AG09319 (cell line): Measurements from ENCODE around the gene CENPP.
A peak's percentile ranks its signal among the peaks of the same experiment; 100 is the strongest.

Experiments
- DNase-seq: peaks from one replicate; pipeline ENCODE4 v3.0.0-alpha.2; 2010; ENCODE audit warnings: low read depth; ENCODE audit errors: extremely low read depth
- TF ChIP-seq, protein P1 (sequence below): IDR thresholded peaks from 2 replicates; pipeline ENCODE4 v1.5.1; 2011; ENCODE audit warnings: low read depth, mild to moderate bottlenecking, inconsistent platforms, low read length, moderate library complexity

CENPP gene

GRCh38 chr9:92626484-92626883 is 300.7 kb downstream of the CENPP start:
- no peak for DNase-seq
- TF ChIP-seq, protein P1, sequence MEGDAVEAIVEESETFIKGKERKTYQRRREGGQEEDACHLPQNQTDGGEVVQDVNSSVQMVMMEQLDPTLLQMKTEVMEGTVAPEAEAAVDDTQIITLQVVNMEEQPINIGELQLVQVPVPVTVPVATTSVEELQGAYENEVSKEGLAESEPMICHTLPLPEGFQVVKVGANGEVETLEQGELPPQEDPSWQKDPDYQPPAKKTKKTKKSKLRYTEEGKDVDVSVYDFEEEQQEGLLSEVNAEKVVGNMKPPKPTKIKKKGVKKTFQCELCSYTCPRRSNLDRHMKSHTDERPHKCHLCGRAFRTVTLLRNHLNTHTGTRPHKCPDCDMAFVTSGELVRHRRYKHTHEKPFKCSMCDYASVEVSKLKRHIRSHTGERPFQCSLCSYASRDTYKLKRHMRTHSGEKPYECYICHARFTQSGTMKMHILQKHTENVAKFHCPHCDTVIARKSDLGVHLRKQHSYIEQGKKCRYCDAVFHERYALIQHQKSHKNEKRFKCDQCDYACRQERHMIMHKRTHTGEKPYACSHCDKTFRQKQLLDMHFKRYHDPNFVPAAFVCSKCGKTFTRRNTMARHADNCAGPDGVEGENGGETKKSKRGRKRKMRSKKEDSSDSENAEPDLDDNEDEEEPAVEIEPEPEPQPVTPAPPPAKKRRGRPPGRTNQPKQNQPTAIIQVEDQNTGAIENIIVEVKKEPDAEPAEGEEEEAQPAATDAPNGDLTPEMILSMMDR: no peak

DNA sequence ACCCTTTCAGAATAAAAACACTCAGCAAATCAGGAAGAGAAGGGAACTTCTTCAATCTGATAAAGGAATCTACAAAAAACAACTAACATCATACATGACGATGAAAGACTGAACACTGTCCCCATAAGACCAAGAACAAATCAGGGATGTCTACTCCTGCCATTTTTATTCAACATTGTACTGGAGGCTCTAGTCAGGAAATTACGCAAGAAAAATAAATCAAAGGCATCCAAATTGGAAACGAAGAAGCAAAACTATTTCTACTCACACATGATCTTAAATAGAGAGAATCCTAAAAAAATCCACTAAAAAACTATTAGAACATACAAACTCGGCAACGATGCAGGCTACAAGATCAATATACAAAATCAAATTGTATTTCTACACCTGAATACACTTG is 301.9 kb downstream of the CENPP start:
- no peak for DNase-seq
- TF ChIP-seq, protein P1: no peak

DNA sequence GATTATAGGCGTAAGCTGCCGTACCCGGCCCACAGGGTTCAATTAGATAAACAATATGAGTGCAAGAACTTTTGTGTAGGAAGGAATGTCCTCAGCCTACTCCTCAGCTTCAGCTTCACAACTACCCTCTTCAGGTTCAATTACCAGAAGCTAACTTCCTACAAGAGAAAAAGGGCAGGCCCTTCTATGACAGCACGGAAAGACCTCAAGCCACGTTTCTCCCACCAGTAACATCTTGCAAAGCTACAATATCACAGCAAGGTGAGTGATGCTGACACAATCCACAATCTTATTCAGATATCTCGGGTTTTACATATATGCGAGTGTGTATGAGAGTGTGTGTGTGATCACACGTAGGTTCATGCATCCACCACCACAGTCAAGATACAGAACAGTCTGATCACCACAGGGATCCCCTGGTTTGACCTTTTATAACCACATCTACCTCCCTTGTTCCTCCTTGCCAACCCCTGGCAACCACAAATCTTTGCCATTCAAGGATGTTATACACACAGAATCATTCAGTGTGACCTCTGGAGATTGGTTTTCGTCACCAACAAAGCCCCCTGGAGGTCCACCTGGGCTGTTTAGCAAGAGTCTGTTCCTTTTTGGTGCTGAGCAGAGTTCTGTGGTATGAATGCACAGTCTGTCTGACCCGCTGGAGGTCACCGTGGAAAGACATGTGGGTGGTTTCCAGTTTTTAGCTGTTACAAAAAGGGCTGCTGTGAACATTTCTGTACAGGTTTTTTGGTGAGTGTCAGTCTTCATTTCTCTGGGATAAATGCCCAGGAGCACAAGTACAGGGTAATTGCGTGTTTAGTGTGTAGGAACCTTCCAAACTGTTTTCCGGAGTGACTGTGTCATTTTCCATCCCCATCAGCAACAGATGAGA is 305.9 kb downstream of the CENPP start:
- DNase-seq: no peak
- TF ChIP-seq, protein P1: no peak

DNA sequence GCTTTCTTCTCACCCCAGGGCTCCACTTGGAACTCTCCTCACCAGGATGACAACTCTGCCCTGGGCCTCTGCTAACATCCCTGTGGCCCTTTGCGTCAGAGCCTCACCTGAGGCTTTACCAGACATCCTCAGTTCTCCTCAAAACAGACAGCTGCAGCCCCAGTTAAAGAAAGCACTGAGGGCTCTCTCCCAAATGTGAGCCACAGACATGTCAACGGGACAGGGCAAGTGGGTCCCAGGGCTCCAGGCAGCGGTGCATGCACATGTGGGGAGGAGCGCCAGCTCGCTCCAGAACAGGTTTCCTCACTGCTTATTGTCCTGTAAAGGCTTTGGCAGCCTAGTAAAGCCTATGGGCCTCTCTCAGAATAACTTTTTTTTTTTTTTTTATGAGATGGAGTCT is 306.9 kb downstream of the CENPP start:
- TF ChIP-seq, protein P1: no peak

GRCh38 chr9:92633614-92634278 is 308.0 kb downstream of the CENPP start:
- no peak for DNase-seq
- TF ChIP-seq, protein P1: no peak

More for the DNA sequence above, 306.9 kb downstream of the CENPP start:
- DNase-seq: no peak

DNA sequence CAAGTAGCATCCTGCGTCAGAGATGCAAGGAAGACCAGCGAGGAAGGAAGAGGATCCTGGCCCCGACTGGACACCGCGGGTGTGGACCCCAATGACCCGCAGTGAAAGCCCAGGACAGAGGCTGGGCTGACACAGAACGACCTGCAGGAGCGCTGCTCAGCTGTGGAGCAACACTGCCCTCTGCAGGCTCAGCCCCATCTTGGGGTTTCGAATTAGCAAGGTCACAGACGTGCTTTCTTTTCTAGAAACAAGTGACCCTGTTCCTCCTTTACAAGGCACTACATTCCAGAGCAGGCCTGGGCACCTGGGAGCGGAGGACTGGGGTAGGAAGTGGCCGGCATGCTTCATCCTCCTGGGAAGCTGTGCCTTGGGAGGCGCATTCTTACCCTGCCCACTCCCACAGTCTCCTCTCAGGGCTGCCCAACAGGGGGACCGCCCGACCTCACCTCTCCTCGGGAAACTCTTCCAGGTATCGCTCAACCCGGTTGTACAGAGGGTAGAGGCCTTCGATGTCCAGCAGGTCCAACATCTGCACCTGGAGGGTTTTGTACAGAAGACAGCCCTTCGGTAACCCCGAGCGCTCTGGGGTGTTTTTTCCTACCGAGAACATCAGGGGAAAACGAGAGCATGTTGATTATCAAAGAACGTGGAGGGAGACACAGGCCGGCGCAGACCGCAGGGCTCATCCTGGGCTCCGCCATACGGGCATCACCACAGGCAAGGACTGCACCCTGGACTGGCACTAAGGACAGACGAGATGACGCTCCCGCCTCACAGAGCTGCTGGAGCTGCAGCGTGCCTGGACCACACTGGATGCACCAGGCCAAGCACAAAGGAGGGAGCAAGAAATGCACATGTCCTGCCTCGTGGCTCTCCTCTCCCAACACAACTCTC is 309.2 kb downstream of the CENPP start:
- TF ChIP-seq, protein P1: peak; percentile 97
- peak; percentile 54 for DNase-seq
